NCI-H774 (cell line): ENCODE measurements around the gene CACNA2D2.

Experiments
- DNase-seq: peaks from one replicate; lab custom pipeline; 2025; lab: John Stamatoyannopoulos, UW

Gene CACNA2D2

DNA sequence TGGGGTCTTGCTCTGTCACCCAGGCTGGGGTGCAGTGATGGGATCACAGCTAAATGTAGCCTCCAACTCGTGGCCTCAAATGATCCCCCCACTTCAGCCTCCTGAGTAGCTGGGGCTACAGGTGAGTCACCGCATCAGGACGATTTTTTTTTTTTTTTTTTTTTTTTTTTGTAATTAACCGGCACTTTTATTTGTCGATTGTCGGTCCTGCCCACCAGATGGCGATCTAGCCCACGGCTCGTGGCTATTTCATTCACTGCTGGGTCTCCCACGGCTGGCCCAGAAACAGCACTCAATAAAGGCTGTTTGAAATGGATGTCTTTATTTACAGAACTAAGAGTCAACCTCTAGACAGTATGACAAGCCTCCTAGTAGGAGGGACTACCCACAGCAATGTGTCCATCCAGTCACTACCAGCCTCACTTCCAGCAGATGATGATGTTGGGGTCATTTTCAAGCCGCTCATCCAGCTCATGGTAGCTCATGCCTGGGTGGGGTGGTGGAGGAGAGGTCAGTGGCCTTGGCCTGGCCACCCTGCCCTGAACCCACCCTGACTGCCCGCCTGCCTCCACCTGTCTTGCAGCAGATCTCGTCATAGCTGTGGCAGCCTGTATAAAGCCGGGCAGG is 156.1 kb downstream of the CACNA2D2 start:
- peak; percentile 36 for DNase-seq

DNA sequence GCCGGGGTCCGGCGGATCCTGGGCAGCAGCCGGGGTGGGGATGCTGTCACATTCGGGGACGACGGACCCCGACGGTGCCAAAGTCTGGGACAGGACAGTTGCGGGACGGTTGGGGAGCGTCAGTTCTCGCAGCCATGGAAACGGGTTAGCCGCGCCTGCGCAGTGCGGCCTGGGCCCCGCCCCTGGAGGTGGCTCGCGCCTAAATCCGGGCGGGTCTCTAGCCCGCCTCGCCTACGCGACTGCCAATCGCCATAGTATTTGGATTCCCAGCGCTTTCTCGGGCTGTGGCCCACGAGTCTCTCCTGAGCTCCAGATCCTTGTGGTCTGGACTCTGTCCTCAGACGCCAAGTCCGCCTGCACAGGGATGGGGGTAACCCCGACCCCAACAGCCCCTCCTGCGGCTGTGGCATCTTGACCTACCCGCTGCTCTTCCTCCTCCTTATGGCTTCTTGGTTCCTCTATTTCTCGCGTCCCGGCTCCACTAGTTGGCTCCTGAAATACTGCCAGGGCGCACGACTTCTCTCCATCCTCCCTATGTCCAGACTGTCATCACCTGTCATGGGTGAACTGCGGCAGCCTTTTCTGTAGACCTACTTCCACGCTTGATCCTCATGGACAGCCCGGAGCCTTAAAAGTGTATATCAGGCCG is 157.7 kb downstream of the CACNA2D2 start, which contains the start of gene ZMYND10:
Gene ZMYND10, minus strand, starts transcription at position 147 of the 649 bp plus-strand sequence. CDS start 153 bp downstream, outside the sequence.
- no peak for DNase-seq

DNA sequence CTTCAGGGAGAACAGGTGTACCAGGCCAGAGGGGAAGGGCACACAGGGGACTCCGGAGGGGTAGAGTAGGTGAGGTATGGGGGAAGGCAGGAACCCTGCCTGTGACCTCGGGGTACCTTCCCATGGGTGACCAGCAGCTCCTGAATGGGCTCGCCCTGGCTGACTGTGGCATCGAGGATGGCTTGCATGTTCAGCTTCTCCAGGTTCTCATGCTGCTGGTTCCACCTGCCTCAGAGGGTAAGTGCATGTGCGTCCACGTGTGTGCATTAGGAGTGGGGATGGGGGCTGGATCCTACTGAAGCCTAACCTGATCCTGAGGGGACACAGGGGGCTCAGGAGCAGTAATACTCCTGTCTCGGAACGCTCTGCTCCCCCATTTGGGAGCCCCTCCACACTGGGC is 158.4 kb downstream of the CACNA2D2 start:
- DNase-seq: no peak

DNA sequence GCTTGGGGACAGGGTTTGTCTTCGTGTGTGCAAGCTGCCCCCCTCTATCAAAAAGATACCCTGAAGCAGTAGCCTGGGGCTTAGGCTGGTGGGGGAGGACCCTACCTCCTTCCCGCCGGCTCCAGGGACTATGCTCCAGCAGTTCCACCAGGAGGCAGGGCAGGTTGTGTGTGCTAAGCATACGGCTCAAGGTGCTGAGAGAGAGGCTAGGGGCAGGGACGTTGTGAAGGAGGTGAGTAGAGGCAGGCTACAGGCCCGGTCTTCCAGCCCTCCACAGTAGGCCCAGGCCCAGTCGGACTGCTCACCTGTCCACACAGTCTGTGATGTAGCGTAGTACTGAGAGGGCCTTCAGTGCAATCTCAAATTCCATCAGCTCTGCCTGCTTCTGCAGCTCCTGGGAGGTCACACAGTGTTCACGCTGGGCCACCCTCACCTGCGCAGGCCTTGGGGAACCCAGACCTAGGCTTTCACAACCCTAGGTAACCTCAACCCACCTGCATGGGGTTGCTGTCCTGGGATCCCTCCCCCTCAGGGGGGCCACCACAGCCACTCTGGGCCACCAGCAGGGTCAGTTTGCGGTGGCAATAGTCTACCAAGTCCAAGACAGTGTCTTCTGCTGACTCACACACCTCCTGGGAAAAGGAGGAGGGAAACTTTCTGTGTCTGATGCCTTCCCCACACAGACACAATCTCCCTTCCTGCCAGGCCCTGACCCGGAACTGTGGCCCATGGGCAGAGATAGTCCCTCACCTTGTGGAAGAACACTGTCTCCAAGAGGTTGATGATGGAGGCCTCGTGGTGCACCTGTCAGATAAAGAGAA is 160.4 kb downstream of the CACNA2D2 start:
- DNase-seq: no peak

DNA sequence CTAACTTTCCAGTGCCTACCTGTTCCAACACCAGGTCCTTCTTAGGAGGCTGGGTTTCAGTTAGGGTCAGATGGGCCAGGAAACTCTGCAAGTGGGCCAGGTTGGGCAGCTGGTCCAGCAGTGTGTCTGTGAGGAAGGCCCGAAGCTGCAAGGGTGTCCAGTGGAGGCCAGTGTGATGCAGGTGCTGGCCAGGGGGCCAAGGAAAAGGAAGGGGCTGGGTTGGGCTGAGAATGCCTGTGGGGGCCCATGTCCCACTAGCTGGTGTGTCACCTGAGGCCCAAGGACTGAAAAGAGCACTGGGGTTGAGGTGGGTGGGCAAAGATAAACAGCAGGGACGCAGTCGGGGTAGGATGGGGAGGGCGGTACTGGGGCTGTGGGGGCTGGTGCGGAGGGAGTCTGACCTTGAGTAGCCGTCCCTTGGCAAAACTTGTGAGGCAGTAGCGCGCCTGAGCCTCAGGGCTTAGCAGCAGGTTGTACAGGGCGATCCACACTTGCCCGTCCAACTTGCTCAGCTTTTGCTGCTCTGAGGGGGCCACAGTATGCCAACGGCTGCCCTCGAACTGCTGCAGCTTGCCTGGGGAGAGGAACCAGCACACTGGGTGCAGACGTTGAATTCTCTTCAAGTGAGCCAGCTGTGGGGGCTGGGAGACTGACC is 161.3 kb downstream of the CACNA2D2 start:
- DNase-seq: no peak

DNA sequence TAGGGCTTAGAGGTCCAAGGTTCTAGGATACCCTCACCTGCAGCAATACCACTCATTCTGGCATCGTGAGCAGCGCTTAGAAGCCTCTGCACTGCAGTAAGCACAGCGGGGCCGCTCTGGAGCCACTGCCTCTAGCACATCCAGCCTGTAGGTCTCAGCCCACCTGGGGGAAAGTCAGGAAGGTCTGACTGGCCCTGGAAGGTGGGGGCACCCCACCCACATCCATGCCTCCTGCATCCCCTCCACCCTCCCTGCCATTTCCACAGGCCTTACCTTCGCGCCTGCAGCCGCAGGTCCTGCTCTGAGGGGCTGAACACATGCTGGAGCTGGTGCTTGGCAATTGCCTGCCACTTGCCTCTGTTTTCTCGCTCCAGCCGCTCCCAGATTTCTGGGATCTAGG is 161.9 kb downstream of the CACNA2D2 start:
- DNase-seq: no peak

DNA sequence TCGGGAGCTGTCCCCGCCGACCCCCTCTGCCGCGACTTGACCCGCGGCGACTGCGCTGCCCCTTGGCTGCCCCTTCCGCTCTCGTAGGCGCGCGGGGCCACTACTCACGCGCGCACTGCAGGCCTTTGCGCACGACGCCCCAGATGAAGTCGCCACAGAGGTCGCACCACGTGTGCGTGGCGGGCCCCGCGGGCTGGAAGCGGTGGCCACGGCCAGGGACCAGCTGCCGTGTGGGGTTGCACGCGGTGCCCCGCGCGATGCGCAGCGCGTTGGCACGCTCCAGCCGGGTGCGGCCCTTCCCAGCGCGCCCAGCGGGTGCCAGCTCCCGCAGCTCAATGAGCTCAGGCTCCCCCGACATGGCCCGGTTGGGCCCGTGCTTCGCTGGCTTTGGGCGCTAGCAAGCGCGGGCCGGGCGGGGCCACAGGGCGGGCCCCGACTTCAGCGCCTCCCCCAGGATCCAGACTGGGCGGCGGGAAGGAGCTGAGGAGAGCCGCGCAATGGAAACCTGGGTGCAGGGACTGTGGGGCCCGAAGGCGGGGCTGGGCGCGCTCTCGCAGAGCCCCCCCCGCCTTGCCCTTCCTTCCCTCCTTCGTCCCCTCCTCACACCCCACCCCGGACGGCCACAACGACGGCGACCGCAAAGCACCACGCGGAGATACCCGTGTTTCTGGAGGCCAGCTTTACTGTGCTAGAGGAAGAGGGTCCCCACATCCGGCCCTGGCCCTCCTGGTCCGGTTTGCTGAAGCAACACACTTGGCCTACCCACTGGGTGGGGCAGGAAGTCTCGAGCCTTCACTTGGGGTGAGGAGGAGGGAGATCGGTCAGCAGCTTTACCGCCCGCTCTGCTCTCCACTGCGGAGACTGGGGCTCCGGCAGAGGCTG is 162.7 kb downstream of the CACNA2D2 start, which contains the start of gene RASSF1:
Gene RASSF1, minus strand, starts transcription at position 389 of the 882 bp plus-strand sequence. Its CDS starts 31 bp downstream, at position 358.
- no peak for DNase-seq

DNA sequence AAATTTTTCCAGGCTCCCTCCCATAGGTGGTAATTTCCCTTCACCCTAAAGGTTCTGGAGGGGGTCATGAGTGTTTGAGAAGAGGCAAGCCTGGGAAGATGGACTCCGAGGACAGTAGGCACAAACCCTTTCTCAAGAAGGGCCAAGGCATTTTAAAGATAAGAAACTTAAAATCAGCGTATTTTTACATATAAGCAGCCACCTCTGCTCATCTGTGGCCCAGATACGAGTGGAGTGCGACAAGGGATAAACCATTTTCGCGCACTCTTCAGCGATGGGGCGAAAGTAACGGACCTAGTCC is 163.3 kb downstream of the CACNA2D2 start:
- DNase-seq: no peak

DNA sequence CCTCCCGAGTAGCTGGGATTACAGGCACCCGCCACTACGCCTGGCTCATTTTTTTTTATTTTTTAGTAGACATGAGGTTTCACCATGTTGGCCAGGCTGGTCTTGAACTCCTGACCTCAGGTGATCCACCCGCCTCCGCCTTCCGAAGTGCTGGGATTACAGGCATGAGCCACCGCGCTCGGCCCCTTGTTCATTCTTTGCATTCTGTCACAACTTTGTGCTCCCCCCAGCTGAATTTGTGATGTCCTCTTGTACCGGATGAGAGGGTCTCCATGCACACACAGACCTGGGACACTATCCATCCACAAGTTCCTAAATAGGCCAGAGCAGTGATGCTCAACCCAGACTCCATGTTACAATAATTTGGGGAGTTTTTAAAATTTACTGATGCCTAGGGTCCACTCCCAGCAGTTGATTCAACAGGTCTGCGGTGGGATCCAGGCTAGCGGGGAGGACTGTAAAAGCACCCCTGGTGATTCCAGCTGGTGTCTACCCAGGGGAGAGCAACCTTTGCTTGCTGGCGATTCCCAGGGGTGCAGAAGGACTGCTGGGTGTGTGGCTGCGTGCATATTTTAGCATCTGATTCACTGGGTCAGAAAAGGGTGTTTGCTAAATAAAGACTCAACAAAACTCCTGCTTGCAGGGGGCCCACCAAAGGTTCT is 163.8 kb downstream of the CACNA2D2 start:
- no peak for DNase-seq

DNA sequence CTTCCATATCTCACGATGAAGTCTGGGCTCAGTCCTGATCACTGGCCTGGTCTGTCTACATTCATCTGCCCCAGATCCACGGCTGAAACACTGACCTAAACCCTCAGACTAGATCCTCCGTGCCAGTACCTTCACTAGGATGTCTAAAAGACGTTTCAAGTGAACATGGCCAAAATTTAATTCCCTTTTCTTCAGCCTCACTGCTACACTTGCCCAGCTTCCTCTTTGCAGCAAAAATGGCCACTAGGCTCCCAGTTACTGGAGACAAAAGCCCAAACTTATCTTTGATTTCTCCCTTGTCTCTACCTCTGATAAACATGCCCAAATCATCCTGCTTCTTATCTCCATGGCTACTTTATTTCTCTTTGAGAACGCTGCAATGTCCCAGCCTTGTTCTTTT is 164.5 kb downstream of the CACNA2D2 start:
- no peak for DNase-seq

DNA sequence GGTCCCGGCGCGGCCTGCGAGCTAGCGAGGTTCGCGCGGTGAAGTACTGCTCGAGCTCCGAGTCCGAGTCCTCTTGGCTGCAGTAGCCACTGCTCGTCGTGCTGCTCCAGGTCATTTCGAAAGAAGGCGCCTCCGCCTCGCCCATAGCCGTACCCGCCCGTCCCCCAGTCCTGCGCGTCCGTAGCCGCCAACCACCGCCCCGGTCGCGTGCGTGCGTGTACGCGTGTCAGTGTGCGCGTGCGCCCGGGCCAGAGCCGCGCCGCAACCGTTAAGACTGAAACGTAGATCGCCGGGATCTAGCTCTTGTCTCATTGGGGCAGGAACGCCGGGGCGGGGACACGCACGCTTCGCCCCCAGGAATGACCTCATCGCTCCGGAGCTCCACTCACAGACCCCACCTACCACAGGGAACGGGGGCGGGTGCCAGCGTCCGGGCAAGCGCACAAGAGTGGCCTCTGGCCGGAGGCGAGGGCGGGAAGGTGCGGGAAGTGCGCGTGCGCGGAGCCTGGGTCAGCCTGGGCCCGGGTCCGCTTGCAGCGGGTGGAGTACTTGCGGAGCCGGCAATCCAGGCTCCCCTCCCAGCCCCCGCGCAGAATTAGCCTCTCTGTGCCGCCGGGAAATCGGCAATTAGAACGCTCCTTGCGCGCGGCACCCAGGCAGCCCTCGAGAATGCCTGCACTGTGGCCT is 166.1 kb downstream of the CACNA2D2 start:
- peak; percentile 88 for DNase-seq

DNA sequence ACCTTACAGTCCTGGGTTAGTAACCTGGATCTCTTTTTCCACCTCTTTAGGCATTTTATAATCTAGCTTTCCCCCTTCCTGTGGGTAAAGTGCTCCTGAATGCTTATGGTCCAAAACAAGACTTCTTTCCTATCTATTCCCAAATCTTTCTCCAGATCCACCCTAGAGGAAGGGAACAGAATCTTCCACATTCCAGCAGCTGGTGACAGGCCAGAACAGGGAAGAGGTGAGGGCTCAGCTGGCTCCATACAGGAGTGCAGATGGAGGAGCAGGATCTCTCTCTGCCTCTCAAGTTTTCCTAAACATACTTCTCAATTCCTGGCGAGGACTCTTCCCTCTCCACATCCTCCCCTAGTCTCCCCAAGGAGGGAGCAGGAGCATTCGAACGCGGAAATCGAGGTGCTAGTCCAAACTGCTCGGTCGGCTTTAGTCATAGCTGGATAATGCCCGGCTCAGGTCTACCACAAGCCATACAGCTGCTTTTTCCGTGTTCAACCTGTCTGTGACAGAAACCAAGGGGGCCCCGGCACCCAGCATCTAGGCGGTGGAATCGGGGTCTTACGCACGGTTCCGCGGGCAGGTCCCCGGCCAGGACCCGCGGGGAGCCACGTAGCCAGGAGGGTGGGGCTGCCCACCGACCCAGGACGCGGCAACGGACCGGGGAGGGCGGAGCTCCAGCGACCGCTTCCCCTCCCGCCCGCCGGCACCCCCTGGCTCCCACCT is 166.8 kb downstream of the CACNA2D2 start:
- no peak for DNase-seq

DNA sequence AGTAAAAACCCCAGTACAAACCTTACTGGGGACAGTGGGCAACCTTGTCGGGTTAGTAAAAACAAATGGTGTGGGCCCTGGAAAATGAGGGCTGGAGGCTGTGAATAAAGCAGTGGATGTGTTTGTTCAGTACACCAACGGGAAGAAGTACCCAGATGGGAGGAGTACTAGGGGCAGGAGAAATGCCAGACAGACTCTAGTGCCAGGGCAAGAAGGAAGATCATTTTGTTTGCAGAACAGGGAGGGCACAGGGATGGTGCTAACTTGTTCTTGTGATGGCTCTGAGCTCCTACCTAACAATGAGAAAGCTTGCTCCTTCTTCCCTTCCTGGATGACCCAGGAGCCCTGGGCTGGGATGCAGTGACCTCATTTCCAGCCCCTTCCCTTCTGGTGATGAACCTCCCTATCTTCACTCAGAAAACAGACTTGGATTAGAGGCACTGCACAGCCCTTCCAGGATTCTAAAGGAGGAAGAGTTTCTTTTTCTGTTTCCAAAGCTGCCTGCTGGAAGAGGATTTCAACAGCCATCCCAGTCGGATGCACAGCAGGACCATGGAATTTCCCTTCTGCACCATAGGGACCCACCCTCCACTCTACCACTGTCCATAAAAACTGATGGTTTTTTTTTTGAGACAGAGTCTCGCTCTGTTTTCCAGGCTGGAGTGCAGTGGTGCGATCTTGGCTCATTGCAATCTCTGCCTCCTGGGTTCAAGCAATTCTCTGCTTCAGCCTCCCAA is 168.9 kb downstream of the CACNA2D2 start:
- no peak for DNase-seq

DNA sequence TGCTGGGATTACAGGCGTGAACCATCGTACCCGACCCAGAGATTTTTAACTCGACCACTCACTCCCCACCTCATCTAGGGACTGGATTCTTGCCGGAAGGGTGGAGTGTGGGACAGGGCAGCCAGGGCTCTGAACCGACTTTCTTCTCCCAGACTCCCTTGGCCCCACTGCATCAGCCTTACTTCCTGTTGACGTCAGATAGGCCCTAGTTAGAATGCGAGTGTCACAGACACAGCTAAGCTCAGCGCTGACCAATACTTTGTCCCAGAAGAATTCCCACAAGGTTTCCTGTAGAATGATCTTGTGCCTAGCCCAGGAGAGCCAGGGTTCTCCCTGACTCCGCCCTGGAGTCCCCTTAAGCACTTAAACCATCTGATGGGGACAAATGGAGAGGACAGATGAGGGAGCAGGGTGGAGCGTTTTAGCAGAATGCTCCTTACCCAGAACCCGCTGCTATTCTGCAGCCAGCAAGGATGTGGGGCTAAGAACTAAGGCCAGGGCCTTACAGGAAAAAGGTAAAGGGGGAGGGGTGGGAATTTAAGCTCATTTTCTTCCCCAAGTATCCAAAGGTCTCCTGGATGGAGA is 169.6 kb downstream of the CACNA2D2 start:
- DNase-seq: no peak

DNA sequence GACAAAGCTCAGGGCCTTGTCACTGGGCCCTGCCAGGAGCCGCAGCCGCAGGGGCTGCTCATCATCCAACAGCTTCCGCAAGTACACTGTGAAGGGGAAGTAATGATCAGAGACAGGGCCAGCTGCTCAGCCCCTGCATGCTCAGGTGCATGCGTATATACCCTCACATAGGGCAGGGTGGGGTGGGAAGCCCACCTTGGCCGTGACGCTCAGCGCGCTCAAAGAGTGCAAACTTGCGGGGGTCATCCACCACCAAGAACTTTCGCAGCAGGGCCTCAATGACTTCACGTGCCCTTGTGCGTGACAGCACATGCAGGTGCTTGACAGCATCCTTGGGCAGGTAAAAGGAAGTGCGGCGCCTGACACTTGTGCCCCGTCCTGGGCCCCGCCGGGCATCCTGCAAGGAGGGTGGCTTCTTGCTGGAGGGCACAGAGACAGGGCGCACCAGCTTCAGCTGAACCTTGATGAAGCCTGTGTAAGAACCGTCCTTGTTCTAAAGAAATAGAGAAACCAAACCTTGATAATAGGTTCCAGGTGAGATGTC is 172.0 kb downstream of the CACNA2D2 start:
- no peak for DNase-seq

DNA sequence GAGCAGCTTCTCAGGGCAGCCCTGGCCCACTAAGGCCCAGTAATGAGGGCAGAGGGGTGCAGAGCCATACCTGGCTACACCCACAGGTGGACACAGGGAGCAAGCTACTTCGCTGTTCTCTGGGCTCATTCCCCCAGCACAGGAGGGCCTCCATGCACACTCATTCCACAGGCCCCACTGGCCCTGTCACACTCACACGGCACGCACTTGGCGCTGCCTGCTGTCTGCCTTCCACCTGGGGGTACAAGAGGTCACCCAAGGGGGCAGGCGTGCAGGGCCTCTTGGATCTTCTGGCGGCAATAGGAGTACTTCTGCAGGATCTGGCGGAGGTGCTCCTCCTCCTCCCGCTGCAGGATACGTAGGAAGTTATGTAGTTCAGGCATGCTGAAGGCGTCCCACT is 173.1 kb downstream of the CACNA2D2 start:
- DNase-seq: no peak

DNA sequence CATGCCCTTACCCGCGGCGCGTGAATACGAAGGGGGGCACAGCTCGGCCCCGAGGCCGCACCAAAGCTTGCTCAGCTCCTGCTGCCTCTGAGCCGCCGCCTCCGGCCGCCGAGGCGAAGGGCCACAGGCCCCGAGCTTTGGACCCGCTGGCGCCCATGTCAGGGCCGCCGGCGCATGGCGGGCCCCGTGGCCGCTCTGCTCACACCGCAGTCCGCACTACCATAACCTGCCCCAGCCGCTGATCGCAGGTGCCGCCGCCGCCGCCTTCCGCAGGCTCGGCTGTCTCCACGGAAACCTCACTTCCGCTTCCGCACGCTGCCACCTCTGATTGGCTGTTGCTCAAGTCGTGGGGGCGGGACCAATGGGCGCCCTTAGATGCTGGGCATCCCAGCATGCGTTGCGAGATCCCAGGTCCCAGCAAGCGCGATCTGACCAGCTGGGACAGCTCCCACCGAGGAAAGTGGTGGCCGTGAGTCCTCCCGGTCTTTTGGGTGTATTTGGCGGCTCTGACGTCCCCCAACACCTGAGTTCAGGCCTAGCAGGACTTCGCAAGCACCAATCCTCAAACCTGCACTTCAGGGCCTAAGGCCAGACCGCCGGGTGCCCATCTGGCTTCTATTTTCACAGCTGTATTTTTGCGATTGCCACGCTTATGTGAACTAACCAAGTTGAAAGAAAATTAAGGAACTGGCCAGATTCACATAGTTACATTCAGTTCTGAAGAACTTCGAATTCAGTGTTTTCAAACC is 175.3 kb downstream of the CACNA2D2 start, which contains the start of gene TUSC2:
Gene TUSC2, minus strand, starts transcription at position 281 of the 749 bp plus-strand sequence. Its CDS starts 124 bp downstream, at position 157.
- peak; percentile 88 for DNase-seq
